Measurements from ENCODE around the gene SFMBT1. TPM values are rescaled to one million over a fixed set of nuclear protein-coding genes. Genes with fewer than 3 reads are reported as not detected.

SFMBT1 gene
- total and polyA plus RNA-seq, 9 of the 15 experiments (the other 6 are each of a cell fraction or from before 2014, with no cell fraction given), result 0.76 to 6.6 (median 3.6) TPM

GRCh38 chr3:52890735-52891134 is 155.1 kb downstream of the SFMBT1 start (continued):
- no peak for TF ChIP-seq ZNF609 (CRISPR knock-in tag; IDR thresholded peaks at IDR 0.05; ENCODE audit: borderline replicate concordance)
- TF ChIP-seq CREB1 (IDR thresholded peaks at IDR 0.05), result no peak
- no peak for TF ChIP-seq CREB1 (CRISPR knock-in tag; IDR thresholded peaks at IDR 0.05)
- no peak for TF ChIP-seq TFE3 (CRISPR knock-in tag; IDR thresholded peaks at IDR 0.05)
- TF ChIP-seq FOXJ2 (tag; IDR thresholded peaks at IDR 0.05), result no peak
- TF ChIP-seq GTF2E2 (tag; IDR thresholded peaks at IDR 0.05), result no peak

Data from K562 (cell line).